GM21786 (cell line): Measurements from ENCODE around the gene ENOX1.
A peak's percentile ranks its signal among the peaks of the same experiment; 100 is the strongest.

ENCODE experiments used
- ATAC-seq: cut with Tn5 transposase; IDR thresholded peaks from one replicate; pipeline ENCODE4 v1.9.1; 2021; ENCODE audit not compliant: unreplicated experiment

ENOX1 gene

GRCh38 chr13:43324129-43324528 lies 462.6 kb downstream of the ENOX1 start:
- ATAC-seq: no peak

- ATAC-seq: no peak
Observed at GRCh38 chr13:43319617-43320444, 466.9 kb downstream of the ENOX1 start.

GRCh38 chr13:43316946-43317353 lies 469.8 kb downstream of the ENOX1 start:
- ATAC-seq: no peak

GRCh38 chr13:43316281-43316680 lies 470.5 kb downstream of the ENOX1 start:
- ATAC-seq: no peak

GRCh38 chr13:43315522-43315921 lies 471.2 kb downstream of the ENOX1 start:
- ATAC-seq: no peak

GRCh38 chr13:43309311-43309710 lies 477.5 kb downstream of the ENOX1 start:
- ATAC-seq: no peak

GRCh38 chr13:43307921-43308433 lies 478.8 kb downstream of the ENOX1 start:
- peak; percentile 81 for ATAC-seq

- no peak for ATAC-seq
Observed at GRCh38 chr13:43307221-43307920, 479.4 kb downstream of the ENOX1 start.

GRCh38 chr13:43306372-43306771 lies 480.4 kb downstream of the ENOX1 start:
- no peak for ATAC-seq

- no peak for ATAC-seq
Observed at GRCh38 chr13:43305416-43305815, 481.4 kb downstream of the ENOX1 start.

- ATAC-seq: no peak
Observed at GRCh38 chr13:43304945-43305344, 481.8 kb downstream of the ENOX1 start.

- no peak for ATAC-seq
Observed at GRCh38 chr13:43304449-43304848, 482.3 kb downstream of the ENOX1 start.

- peak; percentile 68 for ATAC-seq
Observed at GRCh38 chr13:43303033-43303729, 483.6 kb downstream of the ENOX1 start.

- ATAC-seq: no peak
Observed at GRCh38 chr13:43301346-43301969, 485.3 kb downstream of the ENOX1 start.

- ATAC-seq: no peak
Observed at GRCh38 chr13:43300865-43301264, 485.9 kb downstream of the ENOX1 start.

- ATAC-seq: no peak
Observed at GRCh38 chr13:43299374-43299773, 487.4 kb downstream of the ENOX1 start.

GRCh38 chr13:43298816-43299215 lies 488.0 kb downstream of the ENOX1 start:
- no peak for ATAC-seq

GRCh38 chr13:43297967-43298678 lies 488.6 kb downstream of the ENOX1 start:
- no peak for ATAC-seq

GRCh38 chr13:43295825-43296564 lies 490.8 kb downstream of the ENOX1 start:
- ATAC-seq: no peak

- ATAC-seq: no peak
Observed at GRCh38 chr13:43295321-43295720, 491.5 kb downstream of the ENOX1 start.
